Liver (tissue), 9 donors: ENCODE measurements around the gene ADGRD1. TPM values are rescaled to one million over a fixed set of nuclear protein-coding genes. Genes with fewer than 3 reads are reported as not detected.

Source experiments
- DNase-seq: peaks from one replicate; pipeline ENCODE4 v3.0.0-alpha.2; 2017; ENCODE audit warnings: low spot score
- H3K27ac ChIP-seq, 2 donors: one replicate each; pipeline ENCODE4 v1.7.0; 2013; ENCODE audit warnings: inconsistent platforms in 2 of 2, low read length in 2 of 2, control low read depth in 1 of 2, low read depth in 1 of 2, mild to moderate bottlenecking in 1 of 2
- H3K27me3 ChIP-seq, 4 donors: one replicate each; pipeline versions ENCODE4 v1.6.1 to v1.7.0; 2013; ENCODE audit warnings: low read length in 3 of 4, inconsistent platforms in 1 of 4, mild to moderate bottlenecking in 1 of 4, moderate library complexity in 1 of 4; ENCODE audit not compliant: control insufficient read depth in 4 of 4, insufficient read depth in 4 of 4
- H3K36me3 ChIP-seq, 4 donors: one replicate each; pipeline versions ENCODE4 v1.6.1 to v1.7.0; 2013; ENCODE audit warnings: low read length in 3 of 4, mild to moderate bottlenecking in 3 of 4, low read depth in 1 of 4, moderate library complexity in 1 of 4; ENCODE audit not compliant: control insufficient read depth in 4 of 4, insufficient read depth in 3 of 4
- H3K4me1 ChIP-seq, 4 donors: one replicate each; pipeline versions ENCODE4 v1.6.1 to v1.7.0; 2013; ENCODE audit warnings: low read length in 3 of 4, mild to moderate bottlenecking in 3 of 4, moderate library complexity in 1 of 4; ENCODE audit not compliant: control insufficient read depth in 4 of 4, insufficient read depth in 4 of 4
- H3K4me3 ChIP-seq, 3 donors: one replicate each; pipeline versions ENCODE4 v1.6.1 to v1.7.0; 2013; ENCODE audit warnings: low read length in 3 of 3, control low read depth in 1 of 3, low read depth in 1 of 3, mild to moderate bottlenecking in 1 of 3
- H3K9ac ChIP-seq, 2 donors: one replicate each; pipeline ENCODE4 v1.7.0; 2013; ENCODE audit warnings: low read length in 2 of 2, mild to moderate bottlenecking in 2 of 2, moderate library complexity in 2 of 2, control low read depth in 1 of 2, low read depth in 1 of 2
- H3K9me3 ChIP-seq, 4 donors: one replicate each; pipeline versions ENCODE4 v1.6.1 to v1.7.0; 2013; ENCODE audit warnings: low read length in 3 of 4; ENCODE audit not compliant: control insufficient read depth in 4 of 4
- EGR1 ChIP-seq, 2 donors: IDR thresholded peaks; 2 replicates each; pipeline ENCODE4 v1.6.1; 2016 to 2018; ENCODE audit warnings: antibody characterized with exemption in 2 of 2, low read depth in 2 of 2
- FOXA1 ChIP-seq: IDR thresholded peaks from 2 replicates; pipeline ENCODE4 v1.6.1; 2016; ENCODE audit warnings: antibody characterized with exemption
- FOXA2 ChIP-seq: IDR thresholded peaks from 2 replicates; pipeline ENCODE4 v1.6.1; 2016; ENCODE audit warnings: antibody characterized with exemption
- GABPA ChIP-seq, 2 donors: IDR thresholded peaks in 1 of 2; conservative IDR thresholded peaks in 1 of 2; 2 replicates each; pipeline ENCODE4 v1.6.1; 2016; ENCODE audit warnings: antibody characterized with exemption in 2 of 2, mild to moderate bottlenecking in 1 of 2, moderate library complexity in 1 of 2
- HNF4A ChIP-seq, 2 donors: conservative IDR thresholded peaks; 2 replicates each; pipeline ENCODE4 v1.6.1; 2016; ENCODE audit warnings: antibody characterized with exemption in 2 of 2, mild to moderate bottlenecking in 2 of 2
- HNF4G ChIP-seq: IDR thresholded peaks from 2 replicates; pipeline ENCODE4 v1.6.1; 2016; ENCODE audit warnings: antibody characterized with exemption
- JUND ChIP-seq, 2 donors: IDR thresholded peaks; 2 replicates each; pipeline ENCODE4 v1.6.1; 2016; ENCODE audit warnings: antibody characterized with exemption in 2 of 2
- NR2F2 ChIP-seq: IDR thresholded peaks from 2 replicates; pipeline ENCODE4 v1.6.1; 2016; ENCODE audit warnings: antibody characterized with exemption
- RAD21 ChIP-seq, 2 donors: IDR thresholded peaks; 2 replicates each; pipeline ENCODE4 v1.6.1; 2016; ENCODE audit warnings: antibody characterized with exemption in 2 of 2, mild to moderate bottlenecking in 2 of 2
- RXRA ChIP-seq, 2 donors: IDR thresholded peaks; 2 replicates each; pipeline ENCODE4 v1.6.1; 2017 to 2018; ENCODE audit warnings: antibody characterized with exemption in 2 of 2, mild to moderate bottlenecking in 1 of 2
- SP1 ChIP-seq: IDR thresholded peaks from 2 replicates; pipeline ENCODE4 v1.6.1; 2018; ENCODE audit warnings: antibody characterized with exemption, mild to moderate bottlenecking
- TAF1 ChIP-seq: conservative IDR thresholded peaks from 2 replicates; pipeline ENCODE4 v1.6.1; 2016; ENCODE audit warnings: antibody characterized with exemption, mild to moderate bottlenecking
- YY1 ChIP-seq: IDR thresholded peaks from 2 replicates; pipeline ENCODE4 v1.6.1; 2016; ENCODE audit warnings: antibody characterized with exemption, mild to moderate bottlenecking
- WGBS: extraction: QIAGEN DNeasy Blood & Tissue Kit; methylation state at CpG from one replicate; pipeline ENCODE4 v1.1.7; 2013; 5-methylcytosine and 5-hydroxymethylcytosine counted together
- polyA plus RNA-seq, 2 donors: library from polyadenylated mRNA; stranded (reverse) in 1 of 2; unstranded in 1 of 2; fragments of 200-250 nt in 1 of 2; fragments of >200 nt in 1 of 2; fragmentation: Nextera tagmentation in 1 of 2; extraction: Ambion mirVana in 1 of 2; gene quantifications; one replicate each; pipeline versions ENCODE4 v1.2.1 to v1.2.3, GENCODE V29; 2013 to 2015
- total RNA-seq, 2 donors: library from RNA; depleted of rRNA; stranded (reverse); fragments of >200 nt; gene quantifications; one replicate each; pipeline ENCODE4 v1.2.3, GENCODE V29; 2014
- TF ChIP-seq, protein P1 (sequence below): IDR thresholded peaks from 2 replicates; pipeline ENCODE4 v1.6.1; 2016; ENCODE audit warnings: antibody characterized with exemption, mild to moderate bottlenecking
- TF ChIP-seq, protein P2 (sequence below): fragments of 150-350 bp; IDR thresholded peaks from 2 replicates; pipeline ENCODE4 v1.5.1; 2017; ENCODE audit warnings: improper control_type of control experiment, low read depth, low read length; ENCODE audit not compliant: missing input control
- TF ChIP-seq, protein P3 (sequence below): IDR thresholded peaks from 2 replicates; pipeline ENCODE4 v1.6.1; 2016; ENCODE audit warnings: antibody characterized with exemption
- TF ChIP-seq, protein P4 (sequence below): IDR thresholded peaks from 2 replicates; pipeline ENCODE4 v1.6.1; 2016; ENCODE audit warnings: antibody characterized with exemption
- TF ChIP-seq, protein P5 (sequence below): IDR thresholded peaks from 2 replicates; pipeline ENCODE4 v1.6.1; 2016; ENCODE audit warnings: antibody characterized with exemption
- donor health status: healthy.
- donor health status: healthy.
- donor health status: healthy.
- donor health status: healthy.
- donor health status: healthy.

ADGRD1 gene
- total and polyA plus RNA-seq, 4 donors: 2.7 to 7.1 (median 4.6) TPM

DNA sequence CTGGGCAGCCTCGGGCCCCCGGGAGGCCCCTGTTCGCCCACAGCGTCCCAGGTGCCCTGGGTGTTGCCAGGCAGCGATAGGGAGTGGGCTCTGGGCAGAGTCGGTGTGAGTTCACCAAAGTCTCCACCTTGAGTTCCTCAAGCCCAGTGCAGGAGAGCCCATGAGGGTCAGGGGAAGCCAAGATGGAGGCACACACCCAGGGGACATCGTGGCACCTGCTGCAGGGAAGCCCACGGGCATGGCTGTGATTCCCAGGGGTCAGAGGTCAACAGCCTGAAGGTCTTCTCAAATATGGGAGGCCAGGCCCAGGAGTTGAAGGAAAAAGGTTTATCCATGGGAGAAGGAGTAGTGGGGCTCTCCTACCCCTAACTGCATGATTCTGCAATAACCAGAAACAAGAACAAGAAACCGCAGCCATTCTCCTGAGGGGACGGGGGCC lies 148.8 kb downstream of the ADGRD1 start:
- no peak for DNase-seq
- no peaks in the 10 kb centered on the region for H3K4me1 ChIP-seq
- no peaks in the 10 kb centered on the region for H3K9me3 ChIP-seq
- no peaks in the 10 kb centered on the region for H3K27me3 ChIP-seq
- H3K27ac ChIP-seq: no peak overlapping the region
- H3K4me3 ChIP-seq: no peak overlapping the region
- TF ChIP-seq, protein P1, sequence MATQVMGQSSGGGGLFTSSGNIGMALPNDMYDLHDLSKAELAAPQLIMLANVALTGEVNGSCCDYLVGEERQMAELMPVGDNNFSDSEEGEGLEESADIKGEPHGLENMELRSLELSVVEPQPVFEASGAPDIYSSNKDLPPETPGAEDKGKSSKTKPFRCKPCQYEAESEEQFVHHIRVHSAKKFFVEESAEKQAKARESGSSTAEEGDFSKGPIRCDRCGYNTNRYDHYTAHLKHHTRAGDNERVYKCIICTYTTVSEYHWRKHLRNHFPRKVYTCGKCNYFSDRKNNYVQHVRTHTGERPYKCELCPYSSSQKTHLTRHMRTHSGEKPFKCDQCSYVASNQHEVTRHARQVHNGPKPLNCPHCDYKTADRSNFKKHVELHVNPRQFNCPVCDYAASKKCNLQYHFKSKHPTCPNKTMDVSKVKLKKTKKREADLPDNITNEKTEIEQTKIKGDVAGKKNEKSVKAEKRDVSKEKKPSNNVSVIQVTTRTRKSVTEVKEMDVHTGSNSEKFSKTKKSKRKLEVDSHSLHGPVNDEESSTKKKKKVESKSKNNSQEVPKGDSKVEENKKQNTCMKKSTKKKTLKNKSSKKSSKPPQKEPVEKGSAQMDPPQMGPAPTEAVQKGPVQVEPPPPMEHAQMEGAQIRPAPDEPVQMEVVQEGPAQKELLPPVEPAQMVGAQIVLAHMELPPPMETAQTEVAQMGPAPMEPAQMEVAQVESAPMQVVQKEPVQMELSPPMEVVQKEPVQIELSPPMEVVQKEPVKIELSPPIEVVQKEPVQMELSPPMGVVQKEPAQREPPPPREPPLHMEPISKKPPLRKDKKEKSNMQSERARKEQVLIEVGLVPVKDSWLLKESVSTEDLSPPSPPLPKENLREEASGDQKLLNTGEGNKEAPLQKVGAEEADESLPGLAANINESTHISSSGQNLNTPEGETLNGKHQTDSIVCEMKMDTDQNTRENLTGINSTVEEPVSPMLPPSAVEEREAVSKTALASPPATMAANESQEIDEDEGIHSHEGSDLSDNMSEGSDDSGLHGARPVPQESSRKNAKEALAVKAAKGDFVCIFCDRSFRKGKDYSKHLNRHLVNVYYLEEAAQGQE: no peak
- TF ChIP-seq, protein P2, sequence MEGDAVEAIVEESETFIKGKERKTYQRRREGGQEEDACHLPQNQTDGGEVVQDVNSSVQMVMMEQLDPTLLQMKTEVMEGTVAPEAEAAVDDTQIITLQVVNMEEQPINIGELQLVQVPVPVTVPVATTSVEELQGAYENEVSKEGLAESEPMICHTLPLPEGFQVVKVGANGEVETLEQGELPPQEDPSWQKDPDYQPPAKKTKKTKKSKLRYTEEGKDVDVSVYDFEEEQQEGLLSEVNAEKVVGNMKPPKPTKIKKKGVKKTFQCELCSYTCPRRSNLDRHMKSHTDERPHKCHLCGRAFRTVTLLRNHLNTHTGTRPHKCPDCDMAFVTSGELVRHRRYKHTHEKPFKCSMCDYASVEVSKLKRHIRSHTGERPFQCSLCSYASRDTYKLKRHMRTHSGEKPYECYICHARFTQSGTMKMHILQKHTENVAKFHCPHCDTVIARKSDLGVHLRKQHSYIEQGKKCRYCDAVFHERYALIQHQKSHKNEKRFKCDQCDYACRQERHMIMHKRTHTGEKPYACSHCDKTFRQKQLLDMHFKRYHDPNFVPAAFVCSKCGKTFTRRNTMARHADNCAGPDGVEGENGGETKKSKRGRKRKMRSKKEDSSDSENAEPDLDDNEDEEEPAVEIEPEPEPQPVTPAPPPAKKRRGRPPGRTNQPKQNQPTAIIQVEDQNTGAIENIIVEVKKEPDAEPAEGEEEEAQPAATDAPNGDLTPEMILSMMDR: no peak
- TF ChIP-seq, protein P3, sequence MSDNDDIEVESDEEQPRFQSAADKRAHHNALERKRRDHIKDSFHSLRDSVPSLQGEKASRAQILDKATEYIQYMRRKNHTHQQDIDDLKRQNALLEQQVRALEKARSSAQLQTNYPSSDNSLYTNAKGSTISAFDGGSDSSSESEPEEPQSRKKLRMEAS: no peak
- TF ChIP-seq SP1 (no peak), RXRA (IDR thresholded peaks at IDR 0.05) (no peak), HNF4G (no peak), EGR1 (IDR thresholded peaks at IDR 0.05; ENCODE audit: low read depth in 2 of 2) (no peak), JUND (IDR thresholded peaks at IDR 0.05) (no peak), NR2F2 (no peak), YY1 (no peak), HNF4A (conservative IDR thresholded peaks at IDR 0.05) (no peak), RAD21 (IDR thresholded peaks at IDR 0.05) (no peak), FOXA2 (no peak), TAF1 (no peak), FOXA1 (no peak), GABPA (IDR thresholded peaks at IDR 0.05 in 1 of 2, conservative IDR thresholded peaks at IDR 0.05 in 1 of 2) (no peak)
- TF ChIP-seq, protein P4, sequence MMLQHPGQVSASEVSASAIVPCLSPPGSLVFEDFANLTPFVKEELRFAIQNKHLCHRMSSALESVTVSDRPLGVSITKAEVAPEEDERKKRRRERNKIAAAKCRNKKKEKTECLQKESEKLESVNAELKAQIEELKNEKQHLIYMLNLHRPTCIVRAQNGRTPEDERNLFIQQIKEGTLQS: no peak
- TF ChIP-seq, protein P5, sequence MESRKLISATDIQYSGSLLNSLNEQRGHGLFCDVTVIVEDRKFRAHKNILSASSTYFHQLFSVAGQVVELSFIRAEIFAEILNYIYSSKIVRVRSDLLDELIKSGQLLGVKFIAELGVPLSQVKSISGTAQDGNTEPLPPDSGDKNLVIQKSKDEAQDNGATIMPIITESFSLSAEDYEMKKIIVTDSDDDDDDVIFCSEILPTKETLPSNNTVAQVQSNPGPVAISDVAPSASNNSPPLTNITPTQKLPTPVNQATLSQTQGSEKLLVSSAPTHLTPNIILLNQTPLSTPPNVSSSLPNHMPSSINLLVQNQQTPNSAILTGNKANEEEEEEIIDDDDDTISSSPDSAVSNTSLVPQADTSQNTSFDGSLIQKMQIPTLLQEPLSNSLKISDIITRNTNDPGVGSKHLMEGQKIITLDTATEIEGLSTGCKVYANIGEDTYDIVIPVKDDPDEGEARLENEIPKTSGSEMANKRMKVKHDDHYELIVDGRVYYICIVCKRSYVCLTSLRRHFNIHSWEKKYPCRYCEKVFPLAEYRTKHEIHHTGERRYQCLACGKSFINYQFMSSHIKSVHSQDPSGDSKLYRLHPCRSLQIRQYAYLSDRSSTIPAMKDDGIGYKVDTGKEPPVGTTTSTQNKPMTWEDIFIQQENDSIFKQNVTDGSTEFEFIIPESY: no peak
- 88% methylated on average over 10 of the region's 10 CpGs for WGBS
- H3K36me3 ChIP-seq: no peaks in the 10 kb centered on the region
- H3K9ac ChIP-seq: no peak overlapping the region
